ENCODE results near the gene SLC25A45. TPM values are rescaled to one million over a fixed set of nuclear protein-coding genes. Genes with fewer than 3 reads are reported as not detected.
A peak's percentile ranks its signal among the peaks of the same experiment; 100 is the strongest.

The SLC25A45 gene
- total and polyA plus RNA-seq, 5 donors: 5.5 to 7.7 (median 7.1) TPM

- peaks cover 6% of the 10 kb centered on the region for H3K4me1 ChIP-seq (ENCODE audit: control insufficient read depth, insufficient read depth, low read length)
- intact Hi-C loops (cut with DNase I): loop anchor here in 2 of 4 donors (2.0 to 10.0 kb wide), 2 partner anchors 127 to 131 kb away; no protein-coding TSS in a partner anchor
- peak overlapping the region; percentile 78 for H3K27ac ChIP-seq (ENCODE audit: low read length)
- ATAC-seq: no peak
- H3K4me3 ChIP-seq (ENCODE audit: low read length): no peak overlapping the region
- DNase-seq: no peak
- no peaks in the 10 kb centered on the region for H3K9me3 ChIP-seq (ENCODE audit: control insufficient read depth, low read length)
- no peaks in the 10 kb centered on the region for H3K27me3 ChIP-seq (ENCODE audit: control insufficient read depth, insufficient read depth)
- WGBS: 89% methylated on average over 6 of the region's 6 CpGs
Observed at GRCh38 chr11:65383778-65384177, 1.3 kb upstream of the SLC25A45 start.

DNA sequence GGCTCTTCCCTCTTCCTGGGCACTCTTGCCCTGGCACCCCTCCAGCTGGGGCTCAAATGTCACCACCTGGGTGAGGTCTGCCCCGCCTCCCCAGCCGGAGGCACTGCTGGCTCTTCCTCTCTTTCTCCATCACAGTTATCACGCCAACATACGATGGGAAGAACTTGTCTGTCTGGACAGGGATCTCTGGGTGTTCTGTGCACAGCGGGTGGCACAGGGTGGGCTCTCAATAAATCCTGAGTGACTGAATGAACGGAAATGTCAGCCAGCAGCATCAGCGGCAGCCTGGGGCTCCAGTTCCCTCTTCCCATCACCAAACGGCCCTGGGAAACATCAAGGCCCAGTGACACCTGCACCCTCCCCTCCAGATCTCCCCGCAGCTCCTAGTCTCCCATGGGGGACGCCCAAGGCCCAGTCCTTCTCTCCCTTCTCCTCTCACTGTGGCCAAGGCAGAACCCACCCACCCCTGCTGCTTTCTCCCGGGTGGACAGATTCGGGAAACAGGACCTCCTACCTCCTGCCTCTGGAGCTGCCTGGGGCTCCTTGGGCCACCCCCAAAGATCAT, 440 bp upstream of the SLC25A45 start:
- peak overlapping the region; percentile 15 for H3K4me3 ChIP-seq (ENCODE audit: low read length)
- WGBS: 22% methylated on average over 12 of the region's 12 CpGs
- no peaks in the 10 kb centered on the region for H3K27me3 ChIP-seq (ENCODE audit: control insufficient read depth, insufficient read depth)
- ATAC-seq (no peak), DNase-seq (no peak)
- peaks cover 6% of the 10 kb centered on the region for H3K4me1 ChIP-seq (ENCODE audit: control insufficient read depth, insufficient read depth, low read length)
- no peaks in the 10 kb centered on the region for H3K9me3 ChIP-seq (ENCODE audit: control insufficient read depth, low read length)
- peak overlapping the region; percentile 97 for H3K27ac ChIP-seq (ENCODE audit: low read length)
- intact Hi-C loops (cut with DNase I): loop anchor here in 2 of 4 donors (2.0 to 10.0 kb wide), 2 partner anchors 128 to 132 kb away; no protein-coding TSS in a partner anchor

DNA sequence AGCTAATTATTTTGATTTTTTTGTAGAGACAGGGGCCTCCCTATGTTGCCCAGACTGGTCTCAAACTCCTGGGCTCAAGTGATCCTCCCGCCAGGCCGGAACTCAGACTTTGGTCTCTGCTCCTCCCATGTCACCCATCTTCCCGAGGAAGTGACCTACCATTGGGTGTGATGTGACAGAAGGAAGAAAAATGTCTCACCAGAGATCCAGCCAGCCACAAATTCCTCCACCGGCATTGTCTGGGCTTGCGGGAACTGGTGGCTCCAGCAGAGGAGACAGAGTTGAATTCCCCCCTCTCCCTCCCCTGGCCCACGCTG, 772 bp downstream of the SLC25A45 start:
- Histone ChIP-seq H3K9me3 (ENCODE audit: control insufficient read depth, low read length) (no peaks in the 10 kb centered on the region), H3K4me3 (ENCODE audit: low read length) (peak overlapping the region; percentile 3), H3K27ac (ENCODE audit: low read length) (peak overlapping the region; percentile 97), H3K4me1 (ENCODE audit: control insufficient read depth, insufficient read depth, low read length) (peaks cover 6% of the 10 kb centered on the region), H3K27me3 (ENCODE audit: control insufficient read depth, insufficient read depth) (no peaks in the 10 kb centered on the region)
- intact Hi-C loops (cut with DNase I): loop anchor here in 2 of 4 donors (2.0 to 10.0 kb wide), 2 partner anchors 129 to 133 kb away; no protein-coding TSS in a partner anchor
- DNase-seq (no peak), ATAC-seq (peak; percentile 3 to 19)
- WGBS: under 1% methylated on average over 6 of the region's 6 CpGs

DNA sequence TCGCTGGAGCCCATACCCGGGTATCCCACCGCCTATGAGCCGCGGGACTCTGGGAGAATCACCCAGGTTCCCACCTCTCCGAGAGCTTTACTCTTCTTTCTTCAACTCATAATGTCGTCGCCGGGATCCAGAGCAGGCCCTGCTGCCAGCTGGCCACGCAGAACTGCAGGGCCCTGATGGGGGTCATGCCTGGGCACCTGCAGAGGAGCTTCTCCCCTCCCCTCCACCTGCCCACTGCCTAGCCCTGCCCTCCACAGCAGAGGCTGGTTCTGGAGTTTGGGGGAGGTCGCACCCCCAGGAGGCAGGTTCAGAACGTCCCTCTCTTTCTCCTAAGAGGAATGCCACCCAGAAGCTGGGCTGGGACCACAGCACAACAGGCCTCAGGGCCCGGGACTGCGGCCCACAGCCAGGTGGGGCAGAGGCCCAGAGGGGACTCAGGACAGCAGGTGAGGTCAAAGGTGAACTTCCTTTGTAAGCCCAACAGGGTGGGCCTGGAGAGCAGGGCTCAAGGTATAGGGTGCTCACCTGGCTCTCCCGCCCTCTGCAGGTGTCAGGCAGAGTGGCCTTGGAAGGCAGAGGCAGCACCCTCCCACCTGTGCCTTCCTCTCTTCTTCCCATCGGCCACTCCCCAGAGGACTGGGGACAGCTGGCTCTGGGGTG, 1.9 kb downstream of the SLC25A45 start:
- H3K9me3 ChIP-seq (ENCODE audit: control insufficient read depth, low read length): no peaks in the 10 kb centered on the region
- intact Hi-C loops (cut with DNase I): loop anchor here in 1 of 4 donors (10.0 kb wide), 1 partner anchor 134 kb away; no protein-coding TSS in a partner anchor
- H3K4me1 ChIP-seq (ENCODE audit: control insufficient read depth, insufficient read depth, low read length): peaks cover 6% of the 10 kb centered on the region
- no peak for ATAC-seq
- no peak overlapping the region for H3K27ac ChIP-seq (ENCODE audit: low read length)
- H3K4me3 ChIP-seq (ENCODE audit: low read length): no peak overlapping the region
- no peak for DNase-seq
- WGBS: 87% methylated on average over 16 of the region's 16 CpGs
- no peaks in the 10 kb centered on the region for H3K27me3 ChIP-seq (ENCODE audit: control insufficient read depth, insufficient read depth)

DNA sequence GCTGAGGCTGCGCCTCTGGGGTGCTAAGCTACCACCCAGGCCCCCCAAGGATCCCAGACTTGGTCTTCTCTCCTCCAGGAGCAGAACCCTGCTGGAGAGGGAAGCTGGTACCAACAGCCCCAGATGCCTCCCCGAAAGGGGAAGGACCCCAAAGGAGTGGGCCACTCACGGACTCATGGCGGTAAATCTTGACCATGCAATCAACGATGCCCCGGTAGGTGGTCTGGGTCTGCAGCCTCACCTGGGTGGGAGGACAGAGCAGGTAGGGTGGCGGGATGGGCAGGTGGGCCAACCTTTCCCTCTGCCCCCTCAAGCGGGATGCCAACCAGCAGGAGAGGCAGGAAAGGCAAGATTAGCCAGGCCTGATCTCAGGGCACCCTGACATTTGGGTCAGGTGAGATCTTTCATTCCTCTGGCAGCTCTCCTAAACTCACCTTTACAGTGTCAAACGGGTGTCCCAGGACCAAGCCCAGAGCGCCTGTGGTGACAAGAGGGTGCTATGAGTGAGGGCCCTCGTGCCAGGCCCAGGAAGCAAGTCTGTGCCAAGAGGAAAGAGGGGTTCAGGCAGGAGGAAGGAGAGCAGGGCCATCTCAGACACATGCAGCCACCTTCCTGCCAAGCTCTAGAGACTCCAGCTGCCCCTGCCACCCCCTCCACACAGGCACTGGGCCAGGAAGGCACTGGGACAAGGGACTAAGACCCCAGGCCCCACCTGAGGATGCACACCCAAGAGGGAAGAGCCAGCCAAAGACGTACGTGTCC, 2.6 kb downstream of the SLC25A45 start:
- H3K4me1 ChIP-seq (ENCODE audit: control insufficient read depth, insufficient read depth, low read length): peaks cover 6% of the 10 kb centered on the region

GRCh38 chr11:65378928-65379638, 3.4 kb downstream of the SLC25A45 start:
- H3K9me3 ChIP-seq (ENCODE audit: control insufficient read depth, low read length): no peaks in the 10 kb centered on the region
- WGBS: 94% methylated on average over 14 of the region's 14 CpGs
- ATAC-seq (no peak), DNase-seq (peak in 1 of 3 donors; percentile 37)
- H3K27me3 ChIP-seq (ENCODE audit: control insufficient read depth, insufficient read depth): no peaks in the 10 kb centered on the region
- H3K4me1 ChIP-seq (ENCODE audit: control insufficient read depth, insufficient read depth, low read length): peaks cover 6% of the 10 kb centered on the region
- no peak overlapping the region for H3K27ac ChIP-seq (ENCODE audit: low read length)
- intact Hi-C loops (cut with DNase I): loop anchor here in 1 of 4 donors (5.0 kb wide), 1 partner anchor 138 kb away; no protein-coding TSS in a partner anchor
- H3K4me3 ChIP-seq (ENCODE audit: low read length): no peak overlapping the region

More for the DNA sequence above, 2.6 kb downstream of the SLC25A45 start:
- intact Hi-C loops (cut with DNase I): loop anchor here in 2 of 4 donors (5.0 to 10.0 kb wide), 2 partner anchors 135 to 137 kb away; no protein-coding TSS in a partner anchor
- H3K4me3 ChIP-seq (ENCODE audit: low read length): no peak overlapping the region
- no peak for ATAC-seq
- H3K27ac ChIP-seq (ENCODE audit: low read length): no peak overlapping the region
- H3K27me3 ChIP-seq (ENCODE audit: control insufficient read depth, insufficient read depth): no peaks in the 10 kb centered on the region
- DNase-seq: no peak
- WGBS: 89% methylated on average over 13 of the region's 13 CpGs
- no peaks in the 10 kb centered on the region for H3K9me3 ChIP-seq (ENCODE audit: control insufficient read depth, low read length)

- intact Hi-C loops (cut with DNase I): loop anchor here in 1 of 4 donors (5.0 kb wide), 1 partner anchor 139 kb away; no protein-coding TSS in a partner anchor
- no peak overlapping the region for H3K27ac ChIP-seq (ENCODE audit: low read length)
- 81% methylated on average over 19 of the region's 19 CpGs for WGBS
Observed at GRCh38 chr11:65378208-65378927, 4.1 kb downstream of the SLC25A45 start.

GRCh38 chr11:65377777-65378176, 4.7 kb downstream of the SLC25A45 start:
- DNase-seq: peak in 1 of 3 donors; percentile 52
- H3K27me3 ChIP-seq (ENCODE audit: control insufficient read depth, insufficient read depth): no peaks in the 10 kb centered on the region
- H3K4me3 ChIP-seq (ENCODE audit: low read length): no peak overlapping the region
- 91% methylated on average over 8 of the region's 8 CpGs for WGBS
- intact Hi-C loops (cut with DNase I): loop anchor here in 1 of 4 donors (5.0 kb wide), 1 partner anchor 140 kb away; no protein-coding TSS in a partner anchor
- H3K4me1 ChIP-seq (ENCODE audit: control insufficient read depth, insufficient read depth, low read length): no peaks in the 10 kb centered on the region
- H3K27ac ChIP-seq (ENCODE audit: low read length): no peak overlapping the region
- H3K9me3 ChIP-seq (ENCODE audit: control insufficient read depth, low read length): no peaks in the 10 kb centered on the region
- no peak for ATAC-seq

More at GRCh38 chr11:65378208-65378927, 4.1 kb downstream of the SLC25A45 start:
- H3K4me1 ChIP-seq (ENCODE audit: control insufficient read depth, insufficient read depth, low read length): peaks cover 6% of the 10 kb centered on the region
- no peaks in the 10 kb centered on the region for H3K9me3 ChIP-seq (ENCODE audit: control insufficient read depth, low read length)
- ATAC-seq (no peak), DNase-seq (peak in 1 of 3 donors; percentile 61)
- H3K27me3 ChIP-seq (ENCODE audit: control insufficient read depth, insufficient read depth): no peaks in the 10 kb centered on the region
- no peak overlapping the region for H3K4me3 ChIP-seq (ENCODE audit: low read length)

- Histone ChIP-seq H3K4me1 (ENCODE audit: control insufficient read depth, insufficient read depth, low read length) (peaks cover 2% of the 10 kb centered on the region), H3K9me3 (ENCODE audit: control insufficient read depth, low read length) (no peaks in the 10 kb centered on the region), H3K27ac (ENCODE audit: low read length) (no peak overlapping the region), H3K4me3 (ENCODE audit: low read length) (no peak overlapping the region), H3K27me3 (ENCODE audit: control insufficient read depth, insufficient read depth) (no peaks in the 10 kb centered on the region)
- DNase-seq: peak in 1 of 3 donors; percentile 52
- whole genome bisulfite sequencing: 48% methylated on average over 8 of the region's 8 CpGs
- no peak for ATAC-seq
- intact Hi-C loops (cut with DNase I): loop anchor here in 1 of 4 donors (5.0 kb wide), 1 partner anchor 140 kb away; no protein-coding TSS in a partner anchor
Observed at GRCh38 chr11:65377036-65377435, 5.4 kb downstream of the SLC25A45 start.

All from right cardiac atrium (tissue), 5 donors.